ENCODE data around the gene ZNF394. TPM values are rescaled to one million over a fixed set of nuclear protein-coding genes. Genes with fewer than 3 reads are reported as not detected.
"Not testable (repeated sequence)": the region's sequence is repeated elsewhere in the genome, so short reads cannot be mapped to it uniquely, and the experiment has no call there.

ZNF394 gene
- total RNA-seq (2014; rRNA removed; shearing (Covaris generic)) = 21.0 and 28.5 TPM in 2 replicates

- peak; percentile 96 for DNase-seq (ENCODE audit: low spot score)
Measured at GRCh38 chr7:99499721-99500636, at the start of gene ZNF394. Gene ZNF394 (minus strand): TSS chr7:99500281. CDS start chr7:99500093, 188 bp downstream.

- DNase-seq (ENCODE audit: low spot score) = not testable (repeated sequence)
Measured at GRCh38 chr7:99549545-99549944, 49.5 kb upstream of the ZNF394 start.

GRCh38 chr7:99545308-99545707 lies 45.2 kb upstream of the ZNF394 start:
- not testable (repeated sequence) for DNase-seq (ENCODE audit: low spot score)

- DNase-seq (ENCODE audit: low spot score) = no peak
Measured at GRCh38 chr7:99543916-99544315, 43.8 kb upstream of the ZNF394 start.

GRCh38 chr7:99543081-99543671 lies 43.1 kb upstream of the ZNF394 start:
- DNase-seq (ENCODE audit: low spot score) = no peak

- DNase-seq (ENCODE audit: low spot score) = no peak
Measured at GRCh38 chr7:99541212-99541611, 41.1 kb upstream of the ZNF394 start.

GRCh38 chr7:99540542-99540941 lies 40.5 kb upstream of the ZNF394 start:
- DNase-seq (ENCODE audit: low spot score) = no peak

GRCh38 chr7:99539213-99539811 lies 39.2 kb upstream of the ZNF394 start:
- DNase-seq (ENCODE audit: low spot score) = no peak

GRCh38 chr7:99535667-99536066 lies 35.6 kb upstream of the ZNF394 start:
- no peak for DNase-seq (ENCODE audit: low spot score)

GRCh38 chr7:99531354-99531765 lies 31.3 kb upstream of the ZNF394 start:
- DNase-seq (ENCODE audit: low spot score) = no peak

GRCh38 chr7:99525713-99526440 lies 25.8 kb upstream of the ZNF394 start:
- DNase-seq (ENCODE audit: low spot score) = peak; percentile 41

- no peak for DNase-seq (ENCODE audit: low spot score)
Measured at GRCh38 chr7:99521399-99521798, 21.3 kb upstream of the ZNF394 start.

GRCh38 chr7:99514050-99514449 lies 14.0 kb upstream of the ZNF394 start:
- no peak for DNase-seq (ENCODE audit: low spot score)

- DNase-seq (ENCODE audit: low spot score) = no peak
Measured at GRCh38 chr7:99505324-99505662, 5.2 kb upstream of the ZNF394 start.

- DNase-seq (ENCODE audit: low spot score) = peak; percentile 98
Measured at GRCh38 chr7:99504603-99505323, 4.7 kb upstream of the ZNF394 start, which contains the start of gene ZKSCAN5. Gene ZKSCAN5 (plus strand): TSS chr7:99504662. CDS start chr7:99506045, 1,383 bp downstream.

GRCh38 chr7:99504281-99504602 lies 4.2 kb upstream of the ZNF394 start:
- no peak for DNase-seq (ENCODE audit: low spot score)

GRCh38 chr7:99501236-99501635 lies 1.2 kb upstream of the ZNF394 start:
- not testable (repeated sequence) for DNase-seq (ENCODE audit: low spot score)

GRCh38 chr7:99500637-99501009 lies 542 bp upstream of the ZNF394 start:
- no peak for DNase-seq (ENCODE audit: low spot score)

GRCh38 chr7:99499371-99499720 lies 735 bp downstream of the ZNF394 start:
- DNase-seq (ENCODE audit: low spot score) = no peak

- peak; percentile 52 for DNase-seq (ENCODE audit: low spot score)
Measured at GRCh38 chr7:99498546-99498944, 1.5 kb downstream of the ZNF394 start.

All from HT-29 (cell line).